C4-2B (cell line): Measurements from ENCODE around the gene CFAP107.

Source experiments
- ZFX ChIP-seq: fragments of 450-650 bp; IDR thresholded peaks from 2 replicates; pipeline ENCODE4 v1.6.1; 2017
- TF ChIP-seq, protein P1 (sequence below): fragments of 450-650 bp; conservative IDR thresholded peaks from 2 replicates; pipeline ENCODE4 v1.5.1; 2017; ENCODE audit warnings: mild to moderate bottlenecking

- TF ChIP-seq, protein P1, sequence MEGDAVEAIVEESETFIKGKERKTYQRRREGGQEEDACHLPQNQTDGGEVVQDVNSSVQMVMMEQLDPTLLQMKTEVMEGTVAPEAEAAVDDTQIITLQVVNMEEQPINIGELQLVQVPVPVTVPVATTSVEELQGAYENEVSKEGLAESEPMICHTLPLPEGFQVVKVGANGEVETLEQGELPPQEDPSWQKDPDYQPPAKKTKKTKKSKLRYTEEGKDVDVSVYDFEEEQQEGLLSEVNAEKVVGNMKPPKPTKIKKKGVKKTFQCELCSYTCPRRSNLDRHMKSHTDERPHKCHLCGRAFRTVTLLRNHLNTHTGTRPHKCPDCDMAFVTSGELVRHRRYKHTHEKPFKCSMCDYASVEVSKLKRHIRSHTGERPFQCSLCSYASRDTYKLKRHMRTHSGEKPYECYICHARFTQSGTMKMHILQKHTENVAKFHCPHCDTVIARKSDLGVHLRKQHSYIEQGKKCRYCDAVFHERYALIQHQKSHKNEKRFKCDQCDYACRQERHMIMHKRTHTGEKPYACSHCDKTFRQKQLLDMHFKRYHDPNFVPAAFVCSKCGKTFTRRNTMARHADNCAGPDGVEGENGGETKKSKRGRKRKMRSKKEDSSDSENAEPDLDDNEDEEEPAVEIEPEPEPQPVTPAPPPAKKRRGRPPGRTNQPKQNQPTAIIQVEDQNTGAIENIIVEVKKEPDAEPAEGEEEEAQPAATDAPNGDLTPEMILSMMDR, result no peak
- TF ChIP-seq ZFX, result no peak
These were observed 28.6 kb upstream of the CFAP107 start for GRCh38 chr1:12717301-12717838.
